GM12878 (cell line): ENCODE measurements around the gene MTHFD2. TPM values are rescaled to one million over a fixed set of nuclear protein-coding genes. Genes with fewer than 3 reads are reported as not detected.

Source experiments
- ATAC-seq: fragments of 200-7000 bp; cut with Tn5 transposase; 3 replicates; pipeline ENCODE4 v1.9.1; 2020; ENCODE audit warnings: mild to moderate bottlenecking, moderate library complexity
- BruUV-seq: library from RNA; stranded (reverse); fragments of 400-500 nt; replicated peaks from 2 replicates; lab custom pipeline; 2021; lab: Mats Ljungman, UMichigan
- CTCF ChIA-PET: fragments of 300-600 bp; sonication (Branson Sonifier 250); formaldehyde crosslinking; extraction: SDS; loops from one replicate; lab custom pipeline; 2021; ENCODE audit warnings: inconsistent platforms; lab: Yijun Ruan, JAX
- POLR2A ChIA-PET: fragments of 350-600 bp; formaldehyde crosslinking; extraction: SDS; loops from one replicate; lab custom pipeline; 2021; ENCODE audit warnings: inconsistent platforms; lab: Charles Lee
- RAD21 ChIA-PET: fragments of 300-600 bp; sonication (Branson Sonifier 250); formaldehyde crosslinking; loops from one replicate; lab custom pipeline; 2023; ENCODE audit warnings: antibody characterized with exemption; ENCODE audit not compliant: unreplicated experiment; lab: Charles Lee
- SMC1A ChIA-PET: fragments of 300-600 bp; sonication (Branson Sonifier 250); formaldehyde crosslinking; loops from one replicate; lab custom pipeline; 2023; ENCODE audit not compliant: unreplicated experiment, uncharacterized antibody; lab: Charles Lee
- DNase-seq: peaks from one replicate; pipeline ENCODE4 v3.0.0-alpha.2; 2011; ENCODE audit warnings: low read depth, low spot score
- FAIRE-seq: peaks from 3 replicates; lab custom pipeline; 2011; peaks lifted over from hg19 to GRCh38; lab: Jason Lieb, UNC
- H2AFZ ChIP-seq: 2 replicates; pipeline ENCODE4 v1.6.0; 2011; ENCODE audit warnings: low read depth, low read length, control low read depth; ENCODE audit not compliant: control insufficient read depth
- H3K27ac ChIP-seq: 2 replicates; pipeline ENCODE4 v1.5.1; 2011; ENCODE audit warnings: control low read depth; ENCODE audit not compliant: control insufficient read depth, insufficient read depth
- H3K27me3 ChIP-seq, 2 experiments: replicated peaks in 1 of 2; 2 replicates each; pipeline versions ENCODE4 v1.6.0 to v1.6.1; 2011; ENCODE audit warnings: low read length in 1 of 2; ENCODE audit not compliant: control insufficient read depth in 2 of 2, insufficient read depth in 2 of 2
- H3K36me3 ChIP-seq, 2 experiments: 2 replicates each; pipeline ENCODE4 v1.5.1; 2011; ENCODE audit warnings: low read length in 1 of 2; ENCODE audit not compliant: control insufficient read depth in 2 of 2, insufficient read depth in 2 of 2
- H3K4me1 ChIP-seq: 2 replicates; pipeline ENCODE4 v1.6.1; 2011; ENCODE audit warnings: mild to moderate bottlenecking, low read length, moderate library complexity, mixed read lengths; ENCODE audit not compliant: control insufficient read depth, insufficient read depth
- H3K4me2 ChIP-seq: 2 replicates; pipeline ENCODE4 v1.6.0; 2011; ENCODE audit warnings: control low read depth; ENCODE audit not compliant: control insufficient read depth, insufficient read depth
- H3K4me3 ChIP-seq: fragments of 200-600 bp; sonication (generic); 2 replicates; pipeline ENCODE4 v1.5.1; 2016
- H3K79me2 ChIP-seq: 2 replicates; pipeline ENCODE4 v1.6.0; 2011; ENCODE audit warnings: low read length; ENCODE audit not compliant: control insufficient read depth, insufficient read depth
- H3K9ac ChIP-seq: 2 replicates; pipeline ENCODE4 v1.8.0; 2011; ENCODE audit warnings: low read length, control low read depth, mixed read lengths; ENCODE audit not compliant: control insufficient read depth, insufficient read depth
- H3K9me3 ChIP-seq: replicated peaks from 3 replicates; pipeline ENCODE4 v1.5.1; 2011; ENCODE audit warnings: mild to moderate bottlenecking, low read length; ENCODE audit not compliant: control insufficient read depth, insufficient read depth
- H4K20me1 ChIP-seq: 2 replicates; pipeline ENCODE4 v1.6.0; 2011; ENCODE audit not compliant: control insufficient read depth, insufficient read depth
- BRCA1 ChIP-seq: IDR thresholded peaks from 2 replicates; pipeline ENCODE4 v1.6.1; 2011; ENCODE audit warnings: low read depth, low read length, improper control_type of control experiment
- CBFB ChIP-seq: IDR thresholded peaks from 2 replicates; pipeline ENCODE4 v1.6.1; 2016; ENCODE audit warnings: antibody characterized with exemption, low read depth
- ETV6 ChIP-seq, 2 experiments: fragments of 450-650 bp in 1 of 2; IDR thresholded peaks in 1 of 2; conservative IDR thresholded peaks in 1 of 2; 2 replicates each; pipeline ENCODE4 v1.6.1; 2014; ENCODE audit warnings: antibody characterized with exemption in 1 of 2, borderline replicate concordance in 1 of 2, low read depth in 1 of 2, mild to moderate bottlenecking in 1 of 2, moderate library complexity in 1 of 2
- JUNB ChIP-seq: IDR thresholded peaks from 2 replicates; pipeline ENCODE4 v1.6.1; 2016; ENCODE audit warnings: antibody characterized with exemption, mild to moderate bottlenecking
- MEF2A ChIP-seq: IDR thresholded peaks from 2 replicates; pipeline ENCODE4 v1.6.1; 2011; ENCODE audit warnings: low read depth, mild to moderate bottlenecking, low read length, moderate library complexity; ENCODE audit not compliant: insufficient read depth
- MXI1 ChIP-seq: fragments of 150-350 bp; IDR thresholded peaks from 2 replicates; pipeline ENCODE4 v1.6.1; 2011; ENCODE audit warnings: low read depth, mild to moderate bottlenecking, inconsistent platforms, low read length, improper control_type of control experiment
- NR2C1 ChIP-seq: fragments of 450-650 bp; IDR thresholded peaks from 2 replicates; pipeline ENCODE4 v1.6.1; 2017; ENCODE audit warnings: antibody characterized with exemption, mild to moderate bottlenecking, moderate library complexity
- RFX5 ChIP-seq: IDR thresholded peaks from 2 replicates; pipeline ENCODE4 v1.6.1; 2011; ENCODE audit warnings: low read depth, low read length, improper control_type of control experiment
- WGBS: methylation state at CpG from one replicate; pipeline ENCODE4 v1.1.6; 2016; ENCODE audit warnings: low lambda C conversion rate; ENCODE audit not compliant: insufficient replicate concordance, insufficient coverage; ENCODE audit errors: missing lambda C conversion rate; 5-methylcytosine and 5-hydroxymethylcytosine counted together
- in situ Hi-C: fragments of 300-500 bp; cut with MboI; formaldehyde crosslinking; loops from 9 replicates; pipeline ENCODE4 v1.14.3; 2018; ENCODE audit warnings: mixed read lengths
- intact Hi-C: fragments of 100-400 bp; cut with micrococcal nuclease; formaldehyde crosslinking; loops from one replicate; pipeline ENCODE4 v1.14.2; 2022; ENCODE audit not compliant: unreplicated experiment
- polyA plus RNA-seq, 11 experiments: library from polyadenylated mRNA; depleted of rRNA in 4 of 11; unstranded in 6 of 11; stranded (reverse) in 5 of 11; fragments of >200 nt; fragmentation: Nextera tagmentation in 4 of 11; fragmentation: Illumina TruSeq in 1 of 11; extraction: Ambion mirVana in 4 of 11; extraction: Trizol in 1 of 11; gene quantifications; 1 replicate in 1 of 11; 2 replicates in 10 of 11; pipeline versions ENCODE4 v1.2.1 to v1.2.3, GENCODE V29; 2011 to 2016; ENCODE audit warnings: inconsistent platforms in 2 of 11, missing spikeins in 2 of 11, low read depth in 1 of 11
- total RNA-seq, 4 experiments: library from RNA; depleted of rRNA in 3 of 4; stranded (reverse); fragments of >200 nt in 3 of 4; fragmentation: Illumina TruSeq in 1 of 4; extraction: Trizol in 1 of 4; gene quantifications; 2 replicates each; pipeline versions ENCODE4 v1.2.1 to v1.2.3, GENCODE V29; 2013 to 2021
- TF ChIP-seq, protein P1 (sequence below): fragments of 450-650 bp; conservative IDR thresholded peaks from 2 replicates; pipeline ENCODE4 v1.6.1; 2017; ENCODE audit warnings: mild to moderate bottlenecking, moderate library complexity
- TF ChIP-seq, protein P2 (sequence below): IDR thresholded peaks from 2 replicates; pipeline ENCODE4 v1.6.1; 2011; ENCODE audit warnings: mild to moderate bottlenecking, low read depth, low read length, moderate library complexity; ENCODE audit not compliant: insufficient replicate concordance
- TF ChIP-seq, protein P3 (sequence below): IDR thresholded peaks from 2 replicates; pipeline ENCODE4 v1.6.1; 2012; ENCODE audit warnings: low read length, inconsistent platforms

MTHFD2 gene
- total and polyA plus RNA-seq, 10 of the 15 experiments (the other 5 are each of a cell fraction or from before 2014, with no cell fraction given), result 128 to 292 (median 150) TPM

DNA sequence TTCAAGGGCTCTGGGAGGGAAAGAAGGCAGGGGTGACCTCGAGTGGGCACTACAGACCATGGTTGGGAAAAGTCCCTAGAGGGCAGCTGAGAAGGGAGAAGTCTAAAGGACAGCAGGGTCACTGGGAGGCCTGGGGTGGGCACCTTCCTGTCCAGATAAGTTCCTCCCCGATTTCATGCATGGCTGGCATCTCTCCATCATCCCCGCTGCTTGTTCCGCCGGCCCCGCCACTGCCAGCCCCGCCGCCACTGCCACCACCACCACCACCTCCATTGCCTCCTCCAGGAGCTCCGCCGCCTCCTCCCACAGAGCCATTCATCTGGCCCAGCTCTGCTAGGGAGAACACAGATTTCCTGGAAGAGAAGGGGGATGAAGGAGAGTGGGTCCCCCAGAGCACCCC lies 53.6 kb downstream of the MTHFD2 start:
- ATAC-seq, result no peak

More for the DNA sequence above, 53.6 kb downstream of the MTHFD2 start:
- FAIRE-seq, result no peak
- Histone ChIP-seq H3K79me2 (no peaks in the 10 kb centered on the region), H3K4me1 (no peaks in the 10 kb centered on the region), H3K4me3 (no peak overlapping the region), H3K27ac (no peak overlapping the region), H3K4me2 (no peak overlapping the region), H2AFZ (no peak overlapping the region), H3K9me3 (no peaks in the 10 kb centered on the region), H3K9ac (no peak overlapping the region), H4K20me1 (no peaks in the 10 kb centered on the region), H3K27me3 (no peaks in the 10 kb centered on the region), H3K36me3 (no peaks in the 10 kb centered on the region)
- POLR2A ChIA-PET, result no interaction called here
- RAD21 ChIA-PET, result interaction anchor here (1.0 kb wide), 1 partner anchor 83 kb away, joined by 5 read pairs; no protein-coding TSS in a partner anchor
- TF ChIP-seq BRCA1 (no peak), JUNB (no peak), MEF2A (no peak), RFX5 (no peak), CBFB (no peak), ETV6 (conservative IDR thresholded peaks at IDR 0.05 in 1 of 2, IDR thresholded peaks at IDR 0.05 in 1 of 2; ENCODE audit: borderline replicate concordance in 1 of 2, low read depth in 1 of 2) (no peak), NR2C1 (no peak), MXI1 (no peak)
- TF ChIP-seq, protein P1, sequence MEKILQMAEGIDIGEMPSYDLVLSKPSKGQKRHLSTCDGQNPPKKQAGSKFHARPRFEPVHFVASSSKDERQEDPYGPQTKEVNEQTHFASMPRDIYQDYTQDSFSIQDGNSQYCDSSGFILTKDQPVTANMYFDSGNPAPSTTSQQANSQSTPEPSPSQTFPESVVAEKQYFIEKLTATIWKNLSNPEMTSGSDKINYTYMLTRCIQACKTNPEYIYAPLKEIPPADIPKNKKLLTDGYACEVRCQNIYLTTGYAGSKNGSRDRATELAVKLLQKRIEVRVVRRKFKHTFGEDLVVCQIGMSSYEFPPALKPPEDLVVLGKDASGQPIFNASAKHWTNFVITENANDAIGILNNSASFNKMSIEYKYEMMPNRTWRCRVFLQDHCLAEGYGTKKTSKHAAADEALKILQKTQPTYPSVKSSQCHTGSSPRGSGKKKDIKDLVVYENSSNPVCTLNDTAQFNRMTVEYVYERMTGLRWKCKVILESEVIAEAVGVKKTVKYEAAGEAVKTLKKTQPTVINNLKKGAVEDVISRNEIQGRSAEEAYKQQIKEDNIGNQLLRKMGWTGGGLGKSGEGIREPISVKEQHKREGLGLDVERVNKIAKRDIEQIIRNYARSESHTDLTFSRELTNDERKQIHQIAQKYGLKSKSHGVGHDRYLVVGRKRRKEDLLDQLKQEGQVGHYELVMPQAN, result no peak
- TF ChIP-seq, protein P2, sequence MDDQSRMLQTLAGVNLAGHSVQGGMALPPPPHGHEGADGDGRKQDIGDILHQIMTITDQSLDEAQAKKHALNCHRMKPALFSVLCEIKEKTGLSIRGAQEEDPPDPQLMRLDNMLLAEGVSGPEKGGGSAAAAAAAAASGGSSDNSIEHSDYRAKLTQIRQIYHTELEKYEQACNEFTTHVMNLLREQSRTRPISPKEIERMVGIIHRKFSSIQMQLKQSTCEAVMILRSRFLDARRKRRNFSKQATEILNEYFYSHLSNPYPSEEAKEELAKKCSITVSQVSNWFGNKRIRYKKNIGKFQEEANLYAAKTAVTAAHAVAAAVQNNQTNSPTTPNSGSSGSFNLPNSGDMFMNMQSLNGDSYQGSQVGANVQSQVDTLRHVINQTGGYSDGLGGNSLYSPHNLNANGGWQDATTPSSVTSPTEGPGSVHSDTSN, result no peak
- TF ChIP-seq, protein P3, sequence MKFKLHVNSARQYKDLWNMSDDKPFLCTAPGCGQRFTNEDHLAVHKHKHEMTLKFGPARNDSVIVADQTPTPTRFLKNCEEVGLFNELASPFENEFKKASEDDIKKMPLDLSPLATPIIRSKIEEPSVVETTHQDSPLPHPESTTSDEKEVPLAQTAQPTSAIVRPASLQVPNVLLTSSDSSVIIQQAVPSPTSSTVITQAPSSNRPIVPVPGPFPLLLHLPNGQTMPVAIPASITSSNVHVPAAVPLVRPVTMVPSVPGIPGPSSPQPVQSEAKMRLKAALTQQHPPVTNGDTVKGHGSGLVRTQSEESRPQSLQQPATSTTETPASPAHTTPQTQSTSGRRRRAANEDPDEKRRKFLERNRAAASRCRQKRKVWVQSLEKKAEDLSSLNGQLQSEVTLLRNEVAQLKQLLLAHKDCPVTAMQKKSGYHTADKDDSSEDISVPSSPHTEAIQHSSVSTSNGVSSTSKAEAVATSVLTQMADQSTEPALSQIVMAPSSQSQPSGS, result no peak
- no peak for DNase-seq
- no TSS peak for BruUV-seq
- in situ Hi-C loops, result no loop called here
- intact Hi-C loops, result loop anchor here (5.0 kb wide), 1 partner anchor 140 kb away; no protein-coding TSS in a partner anchor
- CTCF ChIA-PET, result interaction anchor here (1.5 to 7.0 kb wide), 4 partner anchors 45 to 139 kb away, joined by 3 to 166 read pairs (median 6); no protein-coding TSS in a partner anchor
- 59% methylated on average over 8 of the region's 10 CpGs for WGBS
- SMC1A ChIA-PET, result interaction anchor here (1.2 to 4.1 kb wide), 4 partner anchors 83 to 140 kb away, joined by 3 to 54 read pairs (median 7); no protein-coding TSS in a partner anchor
